ENCODE results near the gene PIP5K1A.

DNA sequence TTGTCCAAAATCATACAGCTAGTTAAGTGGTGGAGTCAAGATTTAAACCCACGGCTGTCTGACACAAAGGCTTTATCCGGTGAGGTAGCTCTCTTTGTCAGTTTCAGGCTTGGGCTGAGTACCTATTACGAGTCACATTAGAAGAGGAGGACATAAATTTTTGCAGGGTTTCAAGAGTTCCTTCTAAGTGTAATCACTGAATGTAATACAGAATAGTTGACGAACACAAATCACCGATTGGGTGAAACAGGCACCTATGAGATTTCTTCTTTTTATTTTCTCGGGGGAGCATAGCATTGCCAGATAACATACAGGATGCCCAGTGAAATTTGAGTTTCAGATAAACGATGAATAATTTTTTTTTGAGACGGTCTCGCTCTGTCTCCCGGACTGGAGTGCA is 57.0 kb downstream of the PIP5K1A start:
- TF ChIP-seq CTCF (IDR thresholded peaks at IDR 0.05) (no peak), POLR2A (IDR thresholded peaks at IDR 0.05) (no peak)
